B cell (primary cell): ENCODE measurements around the gene SEMA3B. TPM values are rescaled to one million over a fixed set of nuclear protein-coding genes. Genes with fewer than 3 reads are reported as not detected.

ENCODE experiments used
- ATAC-seq: fragments of 200-7000 bp; cut with Tn5 transposase; one replicate; pipeline ENCODE4 v1.10.0; 2021; ENCODE audit warnings: low read depth, mild to moderate bottlenecking, moderate number of reproducible peaks, moderate library complexity
- CTCF ChIA-PET: fragments of 350-600 bp; sonication (Branson Sonifier 250); formaldehyde crosslinking; loops from one replicate; lab custom pipeline; 2021; ENCODE audit warnings: antibody characterized with exemption, inconsistent platforms; lab: Charles Lee
- POLR2A ChIA-PET: fragments of 350-600 bp; sonication (Branson Sonifier 250); formaldehyde crosslinking; loops from one replicate; lab custom pipeline; 2021; ENCODE audit warnings: antibody characterized with exemption; lab: Charles Lee
- DNase-seq: peaks from one replicate; pipeline ENCODE4 v3.0.0; 2013
- H2AFZ ChIP-seq: 2 replicates; pipeline ENCODE4 v1.6.1; 2012; ENCODE audit warnings: mild to moderate bottlenecking, low read depth, low read length; ENCODE audit not compliant: insufficient read depth, poor library complexity, severe bottlenecking
- H3K27ac ChIP-seq, 2 donors: 1 replicate in 1 of 2; 2 replicates in 1 of 2; pipeline ENCODE4 v1.5.1; 2012 to 2013; ENCODE audit warnings: low read length in 2 of 2, mild to moderate bottlenecking in 2 of 2, moderate library complexity in 1 of 2
- H3K27me3 ChIP-seq, 4 experiments: fragments of 200-600 bp in 1 of 4; sonication (generic) in 1 of 4; replicated peaks in 1 of 4; 1 replicate in 2 of 4; 2 replicates in 2 of 4; pipeline versions ENCODE4 v1.6.1 to v1.7.0; 2013 to 2016; ENCODE audit warnings: low read length in 3 of 4, mild to moderate bottlenecking in 2 of 4, mixed read lengths in 1 of 4, moderate library complexity in 1 of 4; ENCODE audit not compliant: insufficient read depth in 4 of 4, control insufficient read depth in 3 of 4; ENCODE audit errors: control extremely low read depth in 1 of 4
- H3K36me3 ChIP-seq, 2 experiments: replicated peaks in 1 of 2; 1 replicate in 1 of 2; 2 replicates in 1 of 2; pipeline versions ENCODE4 v1.6.1 to v1.7.1; 2013; ENCODE audit warnings: low read length in 1 of 2; ENCODE audit not compliant: insufficient read depth in 2 of 2, control insufficient read depth in 1 of 2; ENCODE audit errors: control extremely low read depth in 1 of 2, extremely low read depth in 1 of 2
- H3K4me1 ChIP-seq, 2 donors: fragments of 200-600 bp in 1 of 2; sonication (generic) in 1 of 2; 1 replicate in 1 of 2; 2 replicates in 1 of 2; pipeline versions ENCODE4 v1.5.1 to v1.6.1; 2013 to 2017; ENCODE audit warnings: low read length in 2 of 2; ENCODE audit not compliant: control insufficient read depth in 2 of 2, insufficient read depth in 2 of 2
- H3K4me2 ChIP-seq: replicated peaks from 2 replicates; pipeline ENCODE3; 2012; ENCODE audit warnings: mild to moderate bottlenecking, low read depth, low read length; ENCODE audit not compliant: poor library complexity, severe bottlenecking
- H3K4me3 ChIP-seq, 5 experiments: fragments of 200-600 bp in 1 of 5; sonication (generic) in 1 of 5; 1 replicate in 3 of 5; 2 replicates in 2 of 5; pipeline versions ENCODE4 v1.5.1 to v1.7.0; 2011 to 2016; ENCODE audit warnings: low read length in 4 of 5, mild to moderate bottlenecking in 4 of 5, low read depth in 2 of 5, control low read depth in 1 of 5, moderate library complexity in 1 of 5; ENCODE audit not compliant: insufficient read depth in 1 of 5; ENCODE audit errors: control extremely low read depth in 1 of 5, extremely low read depth in 1 of 5
- H3K79me2 ChIP-seq: fragments of 200-600 bp; sonication (generic); one replicate; pipeline ENCODE4 v1.6.0; 2016; ENCODE audit warnings: low read length; ENCODE audit not compliant: control insufficient read depth, insufficient read depth
- H3K9ac ChIP-seq: fragments of 200-600 bp; sonication (generic); 2 replicates; pipeline ENCODE4 v1.6.1; 2017; ENCODE audit warnings: mild to moderate bottlenecking, low read length, moderate library complexity
- H3K9me3 ChIP-seq, 3 donors: one replicate each; pipeline versions ENCODE4 v1.6.1 to v1.7.1; 2013; ENCODE audit warnings: low read length in 2 of 3; ENCODE audit not compliant: control insufficient read depth in 2 of 3, insufficient read depth in 1 of 3; ENCODE audit errors: control extremely low read depth in 1 of 3
- H4K20me1 ChIP-seq: 2 replicates; pipeline ENCODE4 v1.6.0; 2012; ENCODE audit warnings: mild to moderate bottlenecking, low read length; ENCODE audit not compliant: insufficient read depth, control insufficient read depth, poor library complexity, severe bottlenecking
- H3K27ac Mint-ChIP-seq: one replicate; pipeline ENCODE4 v1.8.0; 2021; ENCODE audit warnings: mixed read lengths
- H3K27me3 Mint-ChIP-seq: one replicate; pipeline ENCODE4 v1.8.0; 2021; ENCODE audit warnings: mixed read lengths
- H3K4me1 Mint-ChIP-seq: one replicate; pipeline ENCODE4 v1.8.0; 2021; ENCODE audit warnings: mixed read lengths
- H3K4me3 Mint-ChIP-seq: one replicate; pipeline ENCODE4 v1.8.0; 2021; ENCODE audit warnings: mixed read lengths
- H3K9me3 Mint-ChIP-seq: one replicate; pipeline ENCODE4 v1.8.0; 2022; ENCODE audit warnings: mixed read lengths; ENCODE audit not compliant: insufficient read depth
- EZH2 ChIP-seq: IDR thresholded peaks from 2 replicates; pipeline ENCODE4 v1.6.1; 2012; ENCODE audit warnings: borderline replicate concordance, low read depth, mild to moderate bottlenecking, moderate library complexity, low read length; ENCODE audit not compliant: insufficient read depth, poor library complexity, severe bottlenecking
- WGBS: methylation state at CpG from one replicate; pipeline ENCODE4 v1.1.5; 2013; ENCODE audit warnings: missing lambda C conversion rate; ENCODE audit not compliant: insufficient coverage; 5-methylcytosine and 5-hydroxymethylcytosine counted together
- intact Hi-C: fragments of 100-400 bp; cut with micrococcal nuclease; formaldehyde crosslinking; loops from one replicate; pipeline ENCODE4 v1.10.0; 2022
- polyA plus RNA-seq: library from polyadenylated mRNA; depleted of rRNA; stranded (reverse); fragments of >200 nt; gene quantifications from 2 replicates; pipeline ENCODE4 v1.2.3, GENCODE V29; 2012
- total RNA-seq, 2 donors: library from RNA; stranded (reverse); fragments of 120-200 nt in 1 of 2; gene quantifications; 1 replicate in 1 of 2; 2 replicates in 1 of 2; pipeline versions ENCODE4 v1.2.3 to v1.2.4, GENCODE V29; 2013 to 2022
- TF ChIP-seq, protein P1 (sequence below): fragments of 200-600 bp; IDR thresholded peaks from one replicate; pipeline ENCODE4 v1.8.0; 2022; ENCODE audit warnings: antibody characterized with exemption, mild to moderate bottlenecking

The SEMA3B gene
- total and polyA plus RNA-seq, 2 donors (not counting 1 experiment from before 2014, with no cell fraction given): 0.34 to 0.52 TPM

DNA sequence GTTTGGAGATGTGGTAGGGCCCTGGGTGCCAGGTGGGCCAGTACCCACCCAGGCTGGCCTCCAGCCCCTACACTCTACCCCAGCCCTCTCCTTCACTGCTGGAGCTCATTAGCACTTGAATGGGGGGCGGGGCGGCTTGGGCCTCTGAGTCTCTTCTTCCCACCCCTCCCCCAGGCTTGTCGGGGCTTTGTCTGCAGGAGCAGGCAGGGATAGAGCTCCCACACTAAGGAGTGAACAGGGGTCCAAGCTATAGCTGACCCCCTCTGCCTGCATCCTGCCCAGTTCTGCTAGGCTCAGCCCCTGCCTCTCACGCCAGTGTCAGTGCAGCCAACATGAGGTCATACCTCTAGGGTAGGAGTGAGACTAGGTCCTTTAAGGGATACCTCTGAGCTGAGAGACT, 27.8 kb upstream of the SEMA3B start:
- peak overlapping the region in 1 of 5 experiments; percentile 52 for H3K4me3 ChIP-seq
- WGBS: 68% methylated on average over 4 of the region's 4 CpGs
- intact Hi-C loops: no loop called here
- peak overlapping the region; percentile 61 for H3K9ac ChIP-seq
- POLR2A ChIA-PET: no interaction called here
- ATAC-seq (no peak), DNase-seq (no peak)
- CTCF ChIA-PET: interaction anchor here (22.2 to 27.3 kb wide), 2 partner anchors 7 to 8 kb away, joined by 596 read pairs; partner anchors contain the start of gene GNAI2
- peak overlapping the region; percentile 98 for H3K27ac Mint-ChIP-seq
- H3K9me3 ChIP-seq: no peaks in the 10 kb centered on the region
- no peaks in the 10 kb centered on the region for H3K27me3 Mint-ChIP-seq
- peaks cover 94% of the 10 kb centered on the region for H4K20me1 ChIP-seq
- H3K9me3 Mint-ChIP-seq: no peaks in the 10 kb centered on the region
- peak overlapping the region; percentile 81 to 91 for H3K27ac ChIP-seq
- H3K4me1 ChIP-seq: peaks cover 69 to 79% of the 10 kb centered on the region in 2 donors
- no peak for TF ChIP-seq EZH2
- TF ChIP-seq, protein P1, sequence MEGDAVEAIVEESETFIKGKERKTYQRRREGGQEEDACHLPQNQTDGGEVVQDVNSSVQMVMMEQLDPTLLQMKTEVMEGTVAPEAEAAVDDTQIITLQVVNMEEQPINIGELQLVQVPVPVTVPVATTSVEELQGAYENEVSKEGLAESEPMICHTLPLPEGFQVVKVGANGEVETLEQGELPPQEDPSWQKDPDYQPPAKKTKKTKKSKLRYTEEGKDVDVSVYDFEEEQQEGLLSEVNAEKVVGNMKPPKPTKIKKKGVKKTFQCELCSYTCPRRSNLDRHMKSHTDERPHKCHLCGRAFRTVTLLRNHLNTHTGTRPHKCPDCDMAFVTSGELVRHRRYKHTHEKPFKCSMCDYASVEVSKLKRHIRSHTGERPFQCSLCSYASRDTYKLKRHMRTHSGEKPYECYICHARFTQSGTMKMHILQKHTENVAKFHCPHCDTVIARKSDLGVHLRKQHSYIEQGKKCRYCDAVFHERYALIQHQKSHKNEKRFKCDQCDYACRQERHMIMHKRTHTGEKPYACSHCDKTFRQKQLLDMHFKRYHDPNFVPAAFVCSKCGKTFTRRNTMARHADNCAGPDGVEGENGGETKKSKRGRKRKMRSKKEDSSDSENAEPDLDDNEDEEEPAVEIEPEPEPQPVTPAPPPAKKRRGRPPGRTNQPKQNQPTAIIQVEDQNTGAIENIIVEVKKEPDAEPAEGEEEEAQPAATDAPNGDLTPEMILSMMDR: no peak
- H3K4me3 Mint-ChIP-seq: peak overlapping the region; percentile 88
- peak overlapping the region; percentile 76 for H3K4me2 ChIP-seq
- no peaks in the 10 kb centered on the region for H3K27me3 ChIP-seq
- peaks cover 100% of the 10 kb centered on the region for H3K79me2 ChIP-seq
- peaks cover 75% of the 10 kb centered on the region for H3K4me1 Mint-ChIP-seq
- peaks cover 0 to 38% of the 10 kb centered on the region in 2 experiments for H3K36me3 ChIP-seq
- no peak overlapping the region for H2AFZ ChIP-seq

DNA sequence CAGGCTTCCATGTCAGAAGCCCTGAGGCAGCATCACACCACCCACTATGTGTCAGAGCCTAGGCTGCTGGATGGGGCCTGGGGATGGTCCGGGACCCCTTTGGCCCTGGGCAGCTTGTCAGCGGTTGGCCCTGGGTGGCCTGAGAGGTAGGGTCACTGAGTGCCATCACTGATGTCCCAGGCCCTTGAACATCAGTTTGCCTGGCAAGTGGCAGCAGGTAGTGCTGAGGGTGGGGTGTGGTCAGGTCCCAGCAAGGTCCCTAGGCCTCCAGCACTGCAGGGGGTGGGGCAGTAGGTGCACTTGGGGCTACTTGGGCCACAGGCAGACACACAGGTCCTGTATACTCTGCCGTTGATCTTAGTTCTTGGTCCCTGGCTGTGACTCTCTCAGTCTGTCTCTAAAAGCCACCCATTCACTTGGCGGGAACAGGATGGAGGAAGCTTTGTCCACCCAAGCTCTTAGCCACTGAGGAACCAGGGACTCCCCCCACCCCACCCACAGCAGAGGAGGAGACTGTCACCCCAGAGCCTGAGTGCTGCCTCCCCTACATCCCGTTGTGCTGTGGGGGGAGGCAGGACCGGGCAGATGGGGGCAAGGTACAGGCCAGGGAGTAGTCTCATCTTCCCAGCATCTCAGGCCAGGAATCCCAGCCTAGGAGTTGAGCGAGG, 27.1 kb upstream of the SEMA3B start:
- H3K4me3 Mint-ChIP-seq: peak overlapping the region; percentile 88
- H3K27me3 Mint-ChIP-seq: no peaks in the 10 kb centered on the region
- ATAC-seq: no peak
- H3K9me3 Mint-ChIP-seq: no peaks in the 10 kb centered on the region
- WGBS: 65% methylated on average over 5 of the region's 7 CpGs
- Histone ChIP-seq H4K20me1 (peaks cover 94% of the 10 kb centered on the region), H3K4me2 (peak overlapping the region; percentile 76), H3K4me1 (peaks cover 76 to 86% of the 10 kb centered on the region in 2 donors), H3K27me3 (no peaks in the 10 kb centered on the region), H2AFZ (no peak overlapping the region), H3K36me3 (peaks cover 0 to 43% of the 10 kb centered on the region in 2 experiments), H3K79me2 (peaks cover 100% of the 10 kb centered on the region), H3K9ac (peak overlapping the region; percentile 61), H3K27ac (peak overlapping the region; percentile 81 to 91), H3K4me3 (peak overlapping the region; percentile 2 to 52 (median 42)), H3K9me3 (no peaks in the 10 kb centered on the region)
- no peak for DNase-seq
- ChIA-PET CTCF (interaction anchor here (1.0 to 27.3 kb wide), 3 partner anchors 7 to 47 kb away, joined by 4 to 596 read pairs (median 596); partner anchors contain the start of gene GNAI2), POLR2A (interaction anchor here (1.4 kb wide), 1 partner anchor 13 kb away, joined by 3 read pairs; no protein-coding TSS in a partner anchor)
- intact Hi-C loops: no loop called here
- H3K27ac Mint-ChIP-seq: peak overlapping the region; percentile 98
- TF ChIP-seq, protein P1: no peak
- no peak for TF ChIP-seq EZH2
- H3K4me1 Mint-ChIP-seq: peaks cover 81% of the 10 kb centered on the region
